Endothelial cell of umbilical vein (primary cell): ENCODE measurements around the gene FUZ. TPM values are rescaled to one million over a fixed set of nuclear protein-coding genes. Genes with fewer than 3 reads are reported as not detected.

Source experiments
- BruUV-seq: library from RNA; stranded (reverse); fragments of 400-500 nt; replicated peaks from 2 replicates; lab custom pipeline; 2021; lab: Mats Ljungman, UMichigan
- CTCF ChIA-PET: fragments of 300-600, 350-600 bp; sonication (Branson Sonifier 250); formaldehyde crosslinking; loops from one replicate; lab custom pipeline; 2021; ENCODE audit warnings: antibody characterized with exemption, inconsistent platforms; lab: Charles Lee
- POLR2A ChIA-PET: fragments of 300-600, 350-600 bp; sonication (Branson Sonifier 250); formaldehyde crosslinking; loops from one replicate; lab custom pipeline; 2021; ENCODE audit warnings: antibody characterized with exemption, inconsistent platforms; lab: Charles Lee
- DNase-seq: peaks from one replicate; pipeline ENCODE4 v3.0.0-alpha.2; 2011; ENCODE audit warnings: low read depth, low spot score
- FAIRE-seq: peaks from 2 replicates; lab custom pipeline; 2011; peaks lifted over from hg19 to GRCh38; lab: Jason Lieb, UNC
- H2AFZ ChIP-seq: 2 replicates; pipeline ENCODE4 v1.6.0; 2012; ENCODE audit warnings: low read depth, low read length, control low read depth, inconsistent platforms
- H3K27ac ChIP-seq: 2 replicates; pipeline ENCODE4 v1.5.1; 2011; ENCODE audit warnings: low read depth, mild to moderate bottlenecking, control low read depth, low read length, moderate library complexity; ENCODE audit not compliant: insufficient read depth
- H3K27me3 ChIP-seq, 2 experiments: 2 replicates each; pipeline versions ENCODE4 v1.6.0 to v1.6.1; 2011; ENCODE audit warnings: low read length in 2 of 2, mixed read lengths in 1 of 2; ENCODE audit not compliant: control insufficient read depth in 2 of 2, insufficient read depth in 2 of 2
- H3K36me3 ChIP-seq, 2 experiments: 2 replicates in 1 of 2; 3 replicates in 1 of 2; pipeline ENCODE4 v1.5.1; 2011; ENCODE audit warnings: low read length in 2 of 2, mild to moderate bottlenecking in 1 of 2, moderate library complexity in 1 of 2; ENCODE audit not compliant: control insufficient read depth in 2 of 2, insufficient read depth in 2 of 2; ENCODE audit errors: extremely low read depth in 1 of 2
- H3K4me1 ChIP-seq: 3 replicates; pipeline ENCODE4 v1.5.1; 2011; ENCODE audit warnings: mild to moderate bottlenecking, low read length; ENCODE audit not compliant: control insufficient read depth, insufficient read depth; ENCODE audit errors: extremely low read depth
- H3K4me2 ChIP-seq: 2 replicates; pipeline ENCODE4 v1.6.1; 2011; ENCODE audit warnings: low read length, control low read depth, mixed read lengths; ENCODE audit not compliant: insufficient read depth
- H3K4me3 ChIP-seq, 3 experiments: fragments of 200-600 bp in 1 of 3; sonication (generic), shearing (Covaris generic) in 1 of 3; replicated peaks in 1 of 3; 2 replicates each; pipeline ENCODE4 v1.5.1; 2011 to 2016; ENCODE audit warnings: control low read depth in 3 of 3, low read length in 3 of 3, mild to moderate bottlenecking in 2 of 3, inconsistent platforms in 1 of 3, low read depth in 1 of 3, moderate library complexity in 1 of 3; ENCODE audit not compliant: insufficient read depth in 1 of 3
- H3K79me2 ChIP-seq: 2 replicates; pipeline ENCODE4 v1.6.0; 2012; ENCODE audit warnings: low read length, inconsistent platforms; ENCODE audit not compliant: control insufficient read depth, insufficient read depth
- H3K9ac ChIP-seq: replicated peaks from 2 replicates; pipeline ENCODE3; 2011; ENCODE audit warnings: low read length, control low read depth; ENCODE audit not compliant: insufficient read depth; ENCODE audit errors: extremely low read depth
- H3K9me1 ChIP-seq: replicated peaks from 3 replicates; pipeline ENCODE4 v1.6.0; 2011; ENCODE audit warnings: mild to moderate bottlenecking, low read length; ENCODE audit not compliant: control insufficient read depth, insufficient read depth; ENCODE audit errors: extremely low read depth
- H3K9me3 ChIP-seq: replicated peaks from 2 replicates; pipeline ENCODE4 v1.5.1; 2012; ENCODE audit warnings: low read length, inconsistent platforms; ENCODE audit not compliant: control insufficient read depth, insufficient read depth
- H4K20me1 ChIP-seq: replicated peaks from 2 replicates; pipeline ENCODE3; 2011; ENCODE audit warnings: mild to moderate bottlenecking, low read length; ENCODE audit not compliant: control insufficient read depth, insufficient read depth; ENCODE audit errors: extremely low read depth
- CTCF ChIP-seq, 2 donors: IDR thresholded peaks; 1 replicate in 1 of 2; 2 replicates in 1 of 2; pipeline ENCODE4 v1.5.1; 2011; ENCODE audit warnings: low read length in 2 of 2, mild to moderate bottlenecking in 2 of 2, moderate library complexity in 2 of 2, control low read depth in 1 of 2, inconsistent platforms in 1 of 2, low read depth in 1 of 2; ENCODE audit not compliant: insufficient read depth in 1 of 2; ENCODE audit errors: extremely low read depth in 1 of 2
- EZH2 ChIP-seq: IDR thresholded peaks from 2 replicates; pipeline ENCODE4 v1.6.1; 2012; ENCODE audit warnings: borderline replicate concordance, low read depth, mild to moderate bottlenecking, moderate library complexity, low read length, inconsistent platforms; ENCODE audit not compliant: severe bottlenecking
- MAX ChIP-seq: IDR thresholded peaks from 2 replicates; pipeline ENCODE4 v1.6.1; 2011; ENCODE audit not compliant: insufficient read depth, insufficient read length
- MYC ChIP-seq: IDR thresholded peaks from one replicate; pipeline ENCODE4 v1.6.1; 2011; ENCODE audit warnings: mild to moderate bottlenecking, low read depth, low read length
- dilution Hi-C: fragments of 300-500 bp; cut with MboI; formaldehyde crosslinking; loops from one replicate; pipeline ENCODE4 v1.15.0; 2019; ENCODE audit warnings: low sequenced_read_pairs; ENCODE audit not compliant: extremely low pct_ligation_motif_present
- intact Hi-C: fragments of 100-400 bp; cut with micrococcal nuclease; formaldehyde crosslinking; loops from one replicate; pipeline ENCODE4 v1.10.0; 2022
- polyA plus RNA-seq, 4 experiments: library from polyadenylated mRNA; depleted of rRNA in 3 of 4; stranded (reverse) in 3 of 4; unstranded in 1 of 4; fragments of >200 nt; gene quantifications; 2 replicates each; pipeline versions ENCODE4 v1.2.1 to v1.2.3, GENCODE V29; 2011 to 2012; ENCODE audit warnings: missing spikeins in 1 of 4
- total RNA-seq: library from RNA; stranded (reverse); gene quantifications from 2 replicates; pipeline ENCODE4 v1.2.3, GENCODE V29; 2021

FUZ gene
- total and polyA plus RNA-seq, 2 donors (not counting 3 experiments of a cell fraction or from before 2014, with no cell fraction given), result 12.3 to 14.0 TPM

- no TSS peak for BruUV-seq
- no peak overlapping the region for H3K9ac ChIP-seq
- DNase-seq (no peak), FAIRE-seq (no peak)
- peak; percentile 16 to 30 for TF ChIP-seq CTCF (IDR thresholded peaks at IDR 0.05; ENCODE audit: extremely low read depth in 1 of 2, insufficient read depth in 1 of 2, low read depth in 1 of 2, low read length in 2 of 2)
- no peak for TF ChIP-seq MAX
- peaks cover 7 to 52% of the 10 kb centered on the region in 2 experiments for H3K36me3 ChIP-seq
- H3K4me3 ChIP-seq, result no peak overlapping the region
- H2AFZ ChIP-seq, result no peak overlapping the region
- ChIA-PET CTCF (no interaction called here), POLR2A (interaction anchor here (0.6 kb wide), 1 partner anchor 33 kb away, joined by 3 read pairs; the partner anchor contains the start of gene AP2A1)
- H4K20me1 ChIP-seq, result no peaks in the 10 kb centered on the region
- H3K27me3 ChIP-seq, result no peaks in the 10 kb centered on the region
- no peak overlapping the region for H3K4me2 ChIP-seq
- intact Hi-C loops, result no loop called here
- no peak overlapping the region for H3K27ac ChIP-seq
- no peaks in the 10 kb centered on the region for H3K79me2 ChIP-seq
- H3K9me1 ChIP-seq, result no peaks in the 10 kb centered on the region
- H3K9me3 ChIP-seq, result no peaks in the 10 kb centered on the region
- H3K4me1 ChIP-seq, result no peaks in the 10 kb centered on the region
- dilution Hi-C loops, result no loop called here
Measured at GRCh38 chr19:49799798-49800376, 13.2 kb downstream of the FUZ start.

GRCh38 chr19:49799271-49799797, 13.8 kb downstream of the FUZ start:
- TSS peak; percentile 39 for BruUV-seq
- Histone ChIP-seq H2AFZ (no peak overlapping the region), H3K9me3 (no peaks in the 10 kb centered on the region), H3K4me2 (no peak overlapping the region), H3K9me1 (no peaks in the 10 kb centered on the region), H3K4me1 (no peaks in the 10 kb centered on the region), H3K27ac (no peak overlapping the region), H3K79me2 (no peaks in the 10 kb centered on the region), H4K20me1 (no peaks in the 10 kb centered on the region), H3K9ac (no peak overlapping the region), H3K4me3 (no peak overlapping the region), H3K36me3 (peaks cover 9 to 54% of the 10 kb centered on the region in 2 experiments), H3K27me3 (no peaks in the 10 kb centered on the region)
- POLR2A ChIA-PET, result no interaction called here
- CTCF ChIA-PET, result no interaction called here
- TF ChIP-seq MYC (no peak), EZH2 (no peak)
- intact Hi-C loops (no loop called here), dilution Hi-C loops (no loop called here)
- FAIRE-seq (no peak), DNase-seq (no peak)
